ENCODE data around the gene XAF1.
"Not testable (repeated sequence)": the region's sequence is repeated elsewhere in the genome, so short reads cannot be mapped to it uniquely, and the experiment has no call there.

XAF1 gene

GRCh38 chr17:6800422-6801027 is 44.7 kb downstream of the XAF1 start:
- DNase-seq (ENCODE audit: low read depth) = no peak

- DNase-seq (ENCODE audit: low read depth) = no peak
These were observed 55.7 kb downstream of the XAF1 start for GRCh38 chr17:6811510-6811909.

DNA sequence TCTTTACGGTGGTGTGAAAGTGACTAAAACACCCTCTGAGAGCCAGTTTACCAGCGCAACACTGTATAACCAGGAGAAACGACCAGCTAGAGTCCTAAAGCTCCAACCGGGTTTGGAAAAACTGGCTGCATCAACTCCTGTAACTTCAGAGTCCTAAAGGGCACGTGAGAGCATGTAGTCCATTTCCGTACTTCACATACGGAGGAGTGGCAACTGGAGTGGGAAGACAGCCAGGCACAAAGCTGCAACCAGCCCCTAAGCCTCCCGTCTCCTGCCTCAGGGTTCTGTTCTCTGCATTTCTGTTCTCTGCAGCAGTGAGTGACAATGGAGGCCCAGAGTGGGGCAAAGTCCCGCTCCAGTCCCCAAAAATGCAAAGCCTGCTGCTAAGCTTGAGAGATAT is 56.4 kb downstream of the XAF1 start:
- no peak for DNase-seq (ENCODE audit: low read depth)

- no peak for DNase-seq (ENCODE audit: low read depth)
These were observed 59.9 kb downstream of the XAF1 start for GRCh38 chr17:6815775-6816174.

DNA sequence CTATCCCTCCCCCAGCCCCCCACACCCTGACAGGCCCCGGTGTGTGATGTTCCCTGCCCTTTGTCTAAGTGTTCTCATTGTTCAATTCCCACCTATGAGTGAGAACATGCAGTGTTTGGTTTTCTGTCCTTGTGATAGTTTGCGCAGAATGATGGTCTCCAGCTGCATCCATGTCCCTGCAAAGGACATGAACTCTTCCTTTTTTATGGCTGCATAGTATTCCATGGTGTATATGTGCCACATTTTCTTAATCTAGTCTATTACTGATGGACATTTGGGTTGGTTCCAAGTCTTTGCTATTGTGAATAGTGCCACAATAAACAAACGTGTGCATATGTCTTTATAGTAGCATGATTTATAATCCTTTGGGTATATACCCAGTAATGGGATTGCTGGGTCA is 60.5 kb downstream of the XAF1 start:
- not testable (repeated sequence) for DNase-seq (ENCODE audit: low read depth)

- no peak for DNase-seq (ENCODE audit: low read depth)
These were observed 63.1 kb downstream of the XAF1 start for GRCh38 chr17:6818938-6819337.

- no peak for DNase-seq (ENCODE audit: low read depth)
These were observed 67.2 kb downstream of the XAF1 start for GRCh38 chr17:6823011-6823442.
